Vagina (tissue), 2 donors: ENCODE data around the gene CHRNB1.
A peak's percentile ranks its signal among the peaks of the same experiment; 100 is the strongest.

Experiments used
- POLR2A ChIP-seq, 2 donors: fragments of 450-650 bp; IDR thresholded peaks; one replicate each; pipeline ENCODE4 v1.6.1; 2017; ENCODE audit warnings: antibody characterized with exemption in 2 of 2, mild to moderate bottlenecking in 2 of 2, moderate library complexity in 2 of 2
- POLR2AphosphoS5 ChIP-seq, 2 donors: sonication (generic); formaldehyde crosslinking; IDR thresholded peaks; one replicate each; pipeline ENCODE4 v1.9.0; 2017; ENCODE audit warnings: antibody characterized with exemption in 2 of 2, mild to moderate bottlenecking in 2 of 2, low read depth in 1 of 2; ENCODE audit not compliant: insufficient read depth in 1 of 2

- TF ChIP-seq POLR2A (IDR thresholded peaks at IDR 0.05) (no peak), POLR2AphosphoS5 (IDR thresholded peaks at IDR 0.05; ENCODE audit: insufficient read depth in 1 of 2, low read depth in 1 of 2) (peak in 1 of 2 donors; percentile 17)
Observed at GRCh38 chr17:7466639-7467341, 21.9 kb downstream of the CHRNB1 start.
